Nephron progenitor cell (in vitro differentiated cells): ENCODE results near the gene GLP1R.

Experiments used
- DNase-seq: peaks from one replicate; pipeline ENCODE4 v3.0.0; 2021
- H3K27ac Mint-ChIP-seq: 2 replicates; pipeline ENCODE4 v1.8.0; 2021; ENCODE audit warnings: mild to moderate bottlenecking, moderate library complexity, mixed read lengths
- H3K27me3 Mint-ChIP-seq: 2 replicates; pipeline ENCODE4 v1.8.0; 2021; ENCODE audit warnings: mild to moderate bottlenecking, low read depth, mixed read lengths; ENCODE audit not compliant: poor library complexity
- H3K36me3 Mint-ChIP-seq: 2 replicates; pipeline ENCODE4 v1.8.0; 2021; ENCODE audit warnings: low read depth, mixed read lengths
- H3K4me1 Mint-ChIP-seq: 2 replicates; pipeline ENCODE4 v1.8.0; 2021; ENCODE audit warnings: mixed read lengths
- H3K4me3 Mint-ChIP-seq: 2 replicates; pipeline ENCODE4 v1.8.0; 2021; ENCODE audit warnings: mild to moderate bottlenecking, moderate library complexity, mixed read lengths
- H3K9me3 Mint-ChIP-seq: 2 replicates; pipeline ENCODE4 v1.8.0; 2021; ENCODE audit warnings: mild to moderate bottlenecking, moderate library complexity, mixed read lengths
- TF ChIP-seq, protein P1 (sequence below): fragments of 200-600 bp; sonication (generic); IDR thresholded peaks from 2 replicates; pipeline ENCODE4 v1.5.0; 2021; ENCODE audit warnings: antibody characterized with exemption

GLP1R gene

DNA sequence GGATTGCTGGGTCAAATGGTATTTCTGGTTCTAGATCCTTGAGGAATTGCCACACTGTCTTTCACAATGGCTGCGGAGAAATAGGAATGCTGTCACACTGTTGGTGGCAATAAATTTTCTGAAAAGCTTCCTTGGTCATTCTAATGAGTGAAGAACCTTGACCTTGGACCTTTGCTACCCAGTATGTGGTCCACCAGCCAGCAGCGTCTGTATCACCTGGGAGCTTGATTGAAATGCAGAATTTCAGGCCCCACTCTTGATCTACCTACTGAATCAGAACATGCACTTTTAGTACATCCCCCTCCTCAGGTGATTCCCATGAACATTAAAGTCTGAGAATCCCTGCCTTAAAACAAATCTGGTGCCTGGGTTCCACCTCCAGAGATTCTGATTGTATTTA, 27.5 kb upstream of the GLP1R start:
- peaks cover 12% of the 10 kb centered on the region for H3K27me3 Mint-ChIP-seq
- no peaks in the 10 kb centered on the region for H3K36me3 Mint-ChIP-seq
- H3K4me3 Mint-ChIP-seq: no peak overlapping the region
- DNase-seq: no peak
- peaks cover 22% of the 10 kb centered on the region for H3K4me1 Mint-ChIP-seq
- TF ChIP-seq, protein P1, sequence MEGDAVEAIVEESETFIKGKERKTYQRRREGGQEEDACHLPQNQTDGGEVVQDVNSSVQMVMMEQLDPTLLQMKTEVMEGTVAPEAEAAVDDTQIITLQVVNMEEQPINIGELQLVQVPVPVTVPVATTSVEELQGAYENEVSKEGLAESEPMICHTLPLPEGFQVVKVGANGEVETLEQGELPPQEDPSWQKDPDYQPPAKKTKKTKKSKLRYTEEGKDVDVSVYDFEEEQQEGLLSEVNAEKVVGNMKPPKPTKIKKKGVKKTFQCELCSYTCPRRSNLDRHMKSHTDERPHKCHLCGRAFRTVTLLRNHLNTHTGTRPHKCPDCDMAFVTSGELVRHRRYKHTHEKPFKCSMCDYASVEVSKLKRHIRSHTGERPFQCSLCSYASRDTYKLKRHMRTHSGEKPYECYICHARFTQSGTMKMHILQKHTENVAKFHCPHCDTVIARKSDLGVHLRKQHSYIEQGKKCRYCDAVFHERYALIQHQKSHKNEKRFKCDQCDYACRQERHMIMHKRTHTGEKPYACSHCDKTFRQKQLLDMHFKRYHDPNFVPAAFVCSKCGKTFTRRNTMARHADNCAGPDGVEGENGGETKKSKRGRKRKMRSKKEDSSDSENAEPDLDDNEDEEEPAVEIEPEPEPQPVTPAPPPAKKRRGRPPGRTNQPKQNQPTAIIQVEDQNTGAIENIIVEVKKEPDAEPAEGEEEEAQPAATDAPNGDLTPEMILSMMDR: no peak
- H3K9me3 Mint-ChIP-seq: no peaks in the 10 kb centered on the region
- no peak overlapping the region for H3K27ac Mint-ChIP-seq

DNA sequence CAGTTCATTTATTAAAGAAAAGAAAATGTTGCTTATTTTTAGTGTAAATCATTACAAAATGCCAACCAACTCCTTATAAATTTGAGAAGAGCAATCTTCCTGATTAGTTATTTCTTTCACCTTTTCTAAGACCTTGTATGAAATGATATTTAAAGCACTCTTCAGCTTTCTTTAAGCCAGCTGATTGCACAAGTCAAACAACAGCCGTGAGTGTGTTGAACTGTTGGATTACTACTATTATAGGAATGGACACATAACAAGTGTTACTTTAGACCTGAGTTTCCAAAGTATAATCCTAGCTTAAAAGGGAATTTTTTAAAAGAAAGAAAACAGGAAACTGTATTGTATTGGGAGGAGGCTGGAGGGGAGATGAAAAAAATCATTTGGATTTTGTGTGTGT, 26.8 kb upstream of the GLP1R start:
- TF ChIP-seq, protein P1: no peak
- Mint-ChIP-seq H3K27ac (no peak overlapping the region), H3K9me3 (no peaks in the 10 kb centered on the region), H3K36me3 (no peaks in the 10 kb centered on the region), H3K4me1 (peaks cover 30% of the 10 kb centered on the region), H3K27me3 (peaks cover 10% of the 10 kb centered on the region), H3K4me3 (no peak overlapping the region)
- no peak for DNase-seq

DNA sequence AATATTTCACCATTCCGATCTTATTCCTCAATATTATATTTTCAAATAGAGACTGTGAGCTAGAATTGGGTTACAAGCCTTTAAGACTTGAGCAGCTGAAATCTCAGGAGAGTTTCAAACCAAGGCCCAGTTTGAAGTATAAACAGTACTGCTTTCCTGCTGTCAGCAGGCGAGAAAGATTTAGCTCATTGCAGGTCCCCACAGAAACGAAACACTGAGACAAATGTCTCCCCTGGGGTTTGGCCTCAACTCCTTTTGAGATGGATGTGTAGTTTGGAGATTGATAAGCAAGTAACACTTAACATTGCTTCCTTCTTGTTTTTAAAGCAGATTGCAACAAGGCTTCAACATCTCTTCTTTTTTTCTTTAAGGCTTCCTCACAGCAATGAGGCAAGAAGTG, 22.4 kb upstream of the GLP1R start:
- H3K4me3 Mint-ChIP-seq: peak overlapping the region; percentile 12
- peaks cover 54% of the 10 kb centered on the region for H3K4me1 Mint-ChIP-seq
- TF ChIP-seq, protein P1: no peak
- no peaks in the 10 kb centered on the region for H3K9me3 Mint-ChIP-seq
- no peak for DNase-seq
- H3K36me3 Mint-ChIP-seq: no peaks in the 10 kb centered on the region
- peak overlapping the region; percentile 61 for H3K27ac Mint-ChIP-seq
- H3K27me3 Mint-ChIP-seq: peaks cover 16% of the 10 kb centered on the region

DNA sequence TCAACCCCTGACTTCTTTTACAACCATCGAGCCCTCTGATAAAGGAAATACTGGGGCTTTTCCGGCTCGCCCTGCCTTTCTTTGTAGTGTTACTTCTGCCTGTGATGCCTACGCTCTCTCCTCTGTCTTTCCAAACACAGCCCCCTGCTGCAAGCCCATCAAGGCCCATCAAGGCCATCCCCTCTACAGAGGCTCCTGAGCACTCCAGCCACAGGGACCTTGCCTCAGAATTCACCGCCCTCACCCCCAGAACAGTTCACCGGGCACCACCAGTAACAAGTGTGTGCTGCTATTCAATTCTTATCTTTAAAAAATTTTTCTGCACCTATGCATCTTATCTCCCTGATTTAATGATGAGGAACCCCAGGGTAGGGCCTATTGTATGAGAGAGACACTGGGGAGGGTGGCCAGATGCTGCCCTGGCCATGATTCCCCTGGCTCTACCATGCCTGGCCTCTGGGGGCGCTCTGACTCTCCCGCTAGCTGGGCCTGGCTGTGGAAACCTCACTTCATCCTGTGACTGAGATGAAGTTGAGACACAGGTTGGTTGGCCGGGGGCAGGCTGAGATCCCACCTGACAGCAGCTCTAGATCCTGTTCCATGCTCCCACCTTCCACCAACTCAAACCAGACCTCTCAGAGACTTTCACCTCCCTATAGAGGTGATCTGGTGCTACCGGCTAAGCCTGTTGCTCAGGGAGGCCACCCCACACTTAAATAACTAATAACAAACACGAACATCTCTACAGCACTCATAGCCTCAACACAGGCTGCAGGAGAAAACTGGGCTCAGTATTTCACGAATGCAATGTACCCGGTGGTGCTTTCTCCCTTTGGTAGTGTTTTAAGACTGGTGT, 19.2 kb upstream of the GLP1R start:
- DNase-seq: peak; percentile 59
- TF ChIP-seq, protein P1: peak; percentile 63
- Mint-ChIP-seq H3K4me3 (no peak overlapping the region), H3K27ac (no peak overlapping the region), H3K4me1 (peaks cover 47% of the 10 kb centered on the region), H3K27me3 (peaks cover 41% of the 10 kb centered on the region), H3K9me3 (no peaks in the 10 kb centered on the region), H3K36me3 (no peaks in the 10 kb centered on the region)

DNA sequence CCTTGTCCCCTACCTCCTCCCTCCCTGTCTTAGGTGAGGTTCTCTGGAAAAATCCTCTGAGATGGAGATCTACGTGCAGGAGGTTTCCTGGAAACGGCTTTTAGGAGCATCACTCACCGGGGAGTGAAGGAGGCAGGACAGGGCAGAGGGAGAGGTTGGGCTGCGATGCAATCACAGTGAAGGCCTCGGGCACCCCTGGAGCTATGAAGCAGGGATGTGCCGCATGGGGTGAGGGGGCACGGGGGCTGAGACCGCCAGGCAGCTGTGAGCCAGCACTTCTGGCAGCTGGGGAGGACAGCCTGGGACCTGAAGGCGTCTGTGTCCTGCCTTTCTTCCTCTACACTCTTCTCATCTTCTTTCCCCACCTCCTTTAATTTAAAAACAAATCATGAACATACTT, 12.9 kb upstream of the GLP1R start:
- Mint-ChIP-seq H3K9me3 (no peaks in the 10 kb centered on the region), H3K27me3 (peaks cover 81% of the 10 kb centered on the region), H3K27ac (no peak overlapping the region), H3K4me1 (peaks cover 10% of the 10 kb centered on the region), H3K4me3 (no peak overlapping the region), H3K36me3 (no peaks in the 10 kb centered on the region)
- no peak for DNase-seq
- TF ChIP-seq, protein P1: no peak

DNA sequence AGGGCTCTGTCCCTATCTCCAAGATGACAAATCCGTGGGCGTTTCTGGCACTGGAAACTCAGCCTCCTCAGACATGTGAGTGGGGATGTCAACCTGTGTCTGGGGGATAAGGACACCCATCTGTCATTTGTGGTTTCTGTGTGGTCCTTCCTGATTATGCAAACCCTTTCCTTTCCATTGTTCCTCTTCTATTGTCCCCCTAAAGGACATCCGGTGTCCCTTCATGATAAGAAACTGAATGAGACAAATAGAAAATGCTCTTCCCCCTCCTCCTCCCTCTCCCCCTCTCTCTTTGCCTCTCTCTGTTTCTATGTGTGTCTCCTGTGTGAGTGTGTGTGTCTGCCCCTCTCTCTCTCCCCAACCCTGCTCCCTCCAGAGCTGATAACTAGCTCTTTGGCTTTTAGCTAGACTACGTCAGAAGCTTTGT, 11.5 kb upstream of the GLP1R start:
- Mint-ChIP-seq H3K4me1 (peaks cover 10% of the 10 kb centered on the region), H3K4me3 (no peak overlapping the region), H3K27me3 (peaks cover 85% of the 10 kb centered on the region), H3K9me3 (no peaks in the 10 kb centered on the region), H3K36me3 (no peaks in the 10 kb centered on the region), H3K27ac (no peak overlapping the region)
- no peak for DNase-seq
- TF ChIP-seq, protein P1: no peak
